CD4-positive, alpha-beta T cell (primary cell): ENCODE measurements around the gene CLCF1. TPM values are rescaled to one million over a fixed set of nuclear protein-coding genes. Genes with fewer than 3 reads are reported as not detected.

Experiments
- ATAC-seq: fragments of 200-7000 bp; cut with Tn5 transposase; one replicate; pipeline ENCODE4 v1.10.0; 2022; ENCODE audit warnings: mild to moderate bottlenecking; ENCODE audit not compliant: poor library complexity
- CTCF ChIA-PET: fragments of 350-600 bp; sonication (Branson Sonifier 250); formaldehyde crosslinking; loops from one replicate; lab custom pipeline; 2021; ENCODE audit warnings: antibody characterized with exemption, inconsistent platforms; lab: Charles Lee
- POLR2A ChIA-PET: fragments of 350-600 bp; sonication (Branson Sonifier 250); formaldehyde crosslinking; loops from one replicate; lab custom pipeline; 2021; ENCODE audit warnings: antibody characterized with exemption, inconsistent platforms; lab: Charles Lee
- DNase-seq, 14 experiments: peaks; one replicate each; pipeline ENCODE4 v3.0.0-alpha.2; 2013 to 2020; ENCODE audit warnings: mixed read lengths in 2 of 14
- H3K27ac ChIP-seq, 2 donors: one replicate each; pipeline versions ENCODE4 v1.5.1 to v1.7.0; 2013; ENCODE audit warnings: low read length in 2 of 2, low read depth in 1 of 2, mild to moderate bottlenecking in 1 of 2
- H3K27me3 ChIP-seq, 2 experiments: 1 replicate in 1 of 2; 2 replicates in 1 of 2; pipeline versions ENCODE4 v1.6.1 to v1.7.0; 2013; ENCODE audit warnings: low read length in 2 of 2, control low read depth in 1 of 2, mild to moderate bottlenecking in 1 of 2, moderate library complexity in 1 of 2; ENCODE audit not compliant: insufficient read depth in 2 of 2, control insufficient read depth in 1 of 2
- H3K36me3 ChIP-seq: one replicate; pipeline ENCODE4 v1.6.1; 2013; ENCODE audit warnings: low read length, control low read depth; ENCODE audit not compliant: insufficient read depth
- H3K4me1 ChIP-seq: one replicate; pipeline ENCODE4 v1.6.1; 2013; ENCODE audit warnings: low read length, control low read depth; ENCODE audit not compliant: insufficient read depth
- H3K4me3 ChIP-seq: one replicate; pipeline ENCODE4 v1.5.1; 2013; ENCODE audit warnings: mild to moderate bottlenecking, low read length, moderate library complexity
- H3K9me3 ChIP-seq, 2 experiments: 1 replicate in 1 of 2; 2 replicates in 1 of 2; pipeline versions ENCODE4 v1.6.1 to v1.7.0; 2013; ENCODE audit warnings: low read length in 2 of 2, mild to moderate bottlenecking in 2 of 2, control low read depth in 1 of 2, moderate library complexity in 1 of 2; ENCODE audit not compliant: control insufficient read depth in 1 of 2, insufficient read depth in 1 of 2
- H3K27ac Mint-ChIP-seq: one replicate; pipeline ENCODE4 v1.8.0; 2020; ENCODE audit warnings: mixed read lengths
- H3K27me3 Mint-ChIP-seq: one replicate; pipeline ENCODE4 v1.8.0; 2021; ENCODE audit warnings: mixed read lengths
- H3K36me3 Mint-ChIP-seq: one replicate; pipeline ENCODE4 v1.8.0; 2021; ENCODE audit warnings: low read depth, mixed read lengths
- H3K4me1 Mint-ChIP-seq: one replicate; pipeline ENCODE4 v1.8.0; 2021; ENCODE audit warnings: low read depth, mixed read lengths
- H3K4me3 Mint-ChIP-seq: one replicate; pipeline ENCODE4 v1.8.0; 2020; ENCODE audit warnings: mild to moderate bottlenecking, mixed read lengths
- H3K9me3 Mint-ChIP-seq: one replicate; pipeline ENCODE4 v1.8.0; 2020; ENCODE audit warnings: mixed read lengths
- CTCF ChIP-seq: fragments of 200-600 bp; IDR thresholded peaks from one replicate; pipeline ENCODE4 v1.8.0; 2022; ENCODE audit warnings: antibody characterized with exemption, mild to moderate bottlenecking
- intact Hi-C, 2 experiments: fragments of 100-400 bp; cut with DNase I in 1 of 2; cut with micrococcal nuclease in 1 of 2; formaldehyde crosslinking; loops; one replicate each; pipeline versions ENCODE4 v1.15.1 to v1.9.0; 2023 to 2025; cut with DNase I, micrococcal nuclease
- total RNA-seq, 174 experiments: library from RNA in 2 of 174; stranded (reverse) in 2 of 174; gene quantifications; one replicate each; pipeline ENCODE4 v1.2.3 and lab custom pipeline; 2021 to 2026

The CLCF1 gene
- total RNA-seq, 2 experiments from 2014 or later, result 6.0 to 6.9 TPM

- Mint-ChIP-seq H3K27me3 (no peaks in the 10 kb centered on the region), H3K4me3 (peak overlapping the region; percentile 57), H3K36me3 (no peaks in the 10 kb centered on the region), H3K4me1 (peaks cover 60% of the 10 kb centered on the region), H3K9me3 (no peaks in the 10 kb centered on the region), H3K27ac (peak overlapping the region; percentile 78)
- ATAC-seq, result peak; percentile 75
- Histone ChIP-seq H3K36me3 (no peaks in the 10 kb centered on the region), H3K4me1 (peaks cover 33% of the 10 kb centered on the region), H3K4me3 (no peak overlapping the region), H3K27me3 (no peaks in the 10 kb centered on the region), H3K9me3 (no peaks in the 10 kb centered on the region), H3K27ac (peak overlapping the region; percentile 18 to 30)
- intact Hi-C loops, result loop anchor here in 1 of 2 experiments (5.0 kb wide), 1 partner anchor 37 kb away; no protein-coding TSS in a partner anchor
- POLR2A ChIA-PET, result interaction anchor here (0.5 to 3.3 kb wide), 21 partner anchors 7 to 284 kb away, joined by 3 to 30 read pairs (median 5); partner anchors contain the start of genes CLCF1, GRK2, POLD4 and PPP1CA
- CTCF ChIA-PET, result interaction anchor here (0.6 to 5.5 kb wide), 19 partner anchors 9 to 284 kb away, joined by 3 to 58 read pairs (median 4); partner anchors contain the start of genes CLCF1, NUDT8, PPP1CA and RAD9A
- peak in 1 of 14 experiments; percentile 47 for DNase-seq
- TF ChIP-seq CTCF, result no peak
These were observed 28.0 kb downstream of the CLCF1 start for GRCh38 chr11:67345247-67345919.

GRCh38 chr11:67344264-67344663, 29.1 kb downstream of the CLCF1 start:
- ChIA-PET CTCF (interaction anchor here (0.6 to 5.5 kb wide), 9 partner anchors 8 to 1273 kb away, joined by 3 to 58 read pairs (median 3); partner anchors contain the start of genes ANKRD13D, CLCF1 and NUDT8), POLR2A (interaction anchor here (1.0 to 3.3 kb wide), 10 partner anchors 9 to 666 kb away, joined by 3 to 30 read pairs (median 6); partner anchors contain the start of genes GRK2, POLD4 and RBM4B)
- Histone ChIP-seq H3K4me3 (no peak overlapping the region), H3K27ac (peak overlapping the region; percentile 30 to 50), H3K9me3 (no peaks in the 10 kb centered on the region), H3K4me1 (peaks cover 33% of the 10 kb centered on the region), H3K36me3 (no peaks in the 10 kb centered on the region), H3K27me3 (no peaks in the 10 kb centered on the region)
- no peaks in the 10 kb centered on the region for H3K9me3 Mint-ChIP-seq
- H3K4me3 Mint-ChIP-seq, result peak overlapping the region; percentile 58
- no peaks in the 10 kb centered on the region for H3K27me3 Mint-ChIP-seq
- peak overlapping the region; percentile 78 for H3K27ac Mint-ChIP-seq
- H3K36me3 Mint-ChIP-seq, result no peaks in the 10 kb centered on the region
- ATAC-seq (peak; percentile 54), DNase-seq (peak in 9 of 14 experiments; percentile 23 to 64 (median 42))
- intact Hi-C loops, result no loop called here
- no peak for TF ChIP-seq CTCF
- H3K4me1 Mint-ChIP-seq, result peaks cover 50% of the 10 kb centered on the region

- no peaks in the 10 kb centered on the region for H3K36me3 Mint-ChIP-seq
- H3K36me3 ChIP-seq, result no peaks in the 10 kb centered on the region
- no peak overlapping the region for H3K27ac Mint-ChIP-seq
- DNase-seq (no peak), ATAC-seq (no peak)
- H3K4me1 Mint-ChIP-seq, result peaks cover 1% of the 10 kb centered on the region
- POLR2A ChIA-PET, result interaction anchor here (0.7 to 1.8 kb wide), 3 partner anchors 8 to 17 kb away, joined by 3 to 5 read pairs (median 4); partner anchors contain the start of gene POLD4
- no peaks in the 10 kb centered on the region for H3K9me3 Mint-ChIP-seq
- no peak overlapping the region for H3K4me3 ChIP-seq
- CTCF ChIA-PET, result interaction anchor here (1.1 to 4.1 kb wide), 3 partner anchors 8 to 45 kb away, joined by 3 to 18 read pairs (median 6); no protein-coding TSS in a partner anchor
- H3K27me3 ChIP-seq, result no peaks in the 10 kb centered on the region
- H3K4me1 ChIP-seq, result no peaks in the 10 kb centered on the region
- no peaks in the 10 kb centered on the region for H3K9me3 ChIP-seq
- intact Hi-C loops, result no loop called here
- no peak overlapping the region for H3K4me3 Mint-ChIP-seq
- no peak overlapping the region for H3K27ac ChIP-seq
- no peak for TF ChIP-seq CTCF
- no peaks in the 10 kb centered on the region for H3K27me3 Mint-ChIP-seq
These were observed 36.1 kb downstream of the CLCF1 start for GRCh38 chr11:67337257-67337656.
